NCI-H69 (cell line): ENCODE data around the gene DSG1.
"Not testable (repeated sequence)": the region's sequence is repeated elsewhere in the genome, so short reads cannot be mapped to it uniquely, and the experiment has no call there.

Source experiments
- DNase-seq: peaks from one replicate; lab custom pipeline; 2025; lab: John Stamatoyannopoulos, UW

The DSG1 gene

DNA sequence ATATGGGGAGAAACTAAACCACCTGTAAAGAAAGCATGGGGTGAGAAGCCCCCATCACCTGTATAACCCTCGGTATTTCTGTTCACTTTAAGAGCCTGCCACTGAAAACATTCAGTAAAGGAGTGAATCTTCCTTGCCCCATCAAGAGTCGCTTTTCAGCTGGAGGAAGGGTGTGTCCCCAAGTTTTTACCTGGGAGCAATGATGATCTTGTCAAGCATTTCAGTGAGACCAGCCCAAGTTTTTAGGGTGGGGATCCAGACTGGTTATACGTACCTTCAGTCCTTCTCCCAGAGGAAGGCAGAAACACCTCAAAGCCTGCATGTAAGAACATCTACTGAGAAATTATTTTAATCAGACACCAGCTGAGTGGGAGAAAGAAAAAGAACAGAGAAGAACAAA, at the start of gene DSG1:
Gene DSG1 (plus strand): TSS at position 301 of the 400 bp plus-strand sequence. CDS start 141 bp downstream, outside the sequence.
- no peak for DNase-seq

GRCh38 chr18:31268985-31269406, 49.0 kb upstream of the DSG1 start:
- peak; percentile 14 for DNase-seq

DNA sequence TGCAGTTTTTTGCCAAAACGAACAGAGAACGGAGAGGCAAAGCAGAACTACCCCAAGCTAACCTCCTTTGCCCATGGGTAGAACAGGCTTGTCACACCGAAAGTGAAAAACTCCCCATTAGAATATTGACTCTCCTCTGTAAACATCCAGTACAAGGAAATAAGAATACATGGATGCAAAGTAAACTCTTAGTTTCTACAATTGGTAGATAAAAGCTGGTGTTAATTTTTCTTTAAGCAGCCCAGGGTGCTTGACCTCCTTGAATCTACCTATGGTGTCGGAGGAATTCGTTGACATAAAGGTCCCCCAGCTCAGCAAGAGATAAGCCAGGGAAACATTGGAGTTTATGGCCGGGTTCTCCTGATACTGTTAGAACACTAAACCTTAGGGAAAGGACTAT, 48.4 kb upstream of the DSG1 start:
- DNase-seq, result no peak

GRCh38 chr18:31270578-31270977, 47.4 kb upstream of the DSG1 start:
- DNase-seq, result no peak

DNA sequence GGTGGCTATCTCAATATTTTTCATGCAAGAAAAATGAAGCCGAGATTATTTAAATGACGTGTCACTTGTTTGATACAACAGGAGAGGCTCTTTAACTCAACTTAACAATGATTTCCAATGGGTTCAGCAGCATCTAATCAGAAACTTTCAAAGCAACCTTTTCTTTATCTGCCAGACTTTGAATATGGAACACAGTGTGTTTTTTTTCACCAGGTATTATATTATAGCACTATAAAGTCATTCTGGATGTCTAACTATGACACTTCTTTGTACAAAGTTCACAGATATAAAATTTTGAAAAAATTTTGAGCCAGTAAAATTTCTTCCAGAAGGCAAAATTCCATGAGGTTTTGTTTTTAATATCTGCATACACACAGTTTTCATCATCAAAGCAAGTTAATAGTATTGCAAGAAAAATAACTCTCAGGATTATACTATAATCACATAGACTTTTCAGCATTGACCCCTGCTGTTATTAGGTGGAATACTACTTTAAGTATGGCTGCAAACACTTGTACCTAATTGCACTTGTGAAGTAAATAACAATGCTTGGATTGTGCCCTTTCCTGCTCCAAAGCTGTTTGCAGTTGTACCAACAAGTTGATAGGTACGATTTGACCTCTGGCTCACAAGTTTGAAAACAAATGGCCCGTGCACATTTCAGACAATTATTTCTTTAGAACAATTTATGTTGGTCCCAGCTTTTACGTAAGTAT, 44.0 kb upstream of the DSG1 start:
- peak; percentile 22 for DNase-seq

DNA sequence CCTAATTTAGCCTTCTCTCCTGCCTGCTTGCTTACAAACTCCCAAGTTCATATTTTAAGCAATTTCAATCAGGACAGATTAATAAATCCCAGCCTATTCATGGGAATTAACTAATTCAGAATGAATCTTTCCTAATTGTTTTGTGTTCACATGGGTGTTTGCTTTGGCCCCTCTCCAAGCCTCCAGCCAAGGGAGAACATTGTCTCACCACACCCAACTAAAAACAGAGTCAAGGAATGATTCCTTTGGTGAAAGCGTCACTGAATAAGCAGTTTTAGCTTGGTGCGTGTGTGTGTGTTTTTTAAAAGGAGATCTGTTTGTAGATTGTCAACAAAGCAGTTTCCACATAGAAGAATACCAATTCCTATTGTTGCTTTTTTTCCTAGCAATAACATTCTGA, 43.0 kb upstream of the DSG1 start:
- DNase-seq, result peak; percentile 71

DNA sequence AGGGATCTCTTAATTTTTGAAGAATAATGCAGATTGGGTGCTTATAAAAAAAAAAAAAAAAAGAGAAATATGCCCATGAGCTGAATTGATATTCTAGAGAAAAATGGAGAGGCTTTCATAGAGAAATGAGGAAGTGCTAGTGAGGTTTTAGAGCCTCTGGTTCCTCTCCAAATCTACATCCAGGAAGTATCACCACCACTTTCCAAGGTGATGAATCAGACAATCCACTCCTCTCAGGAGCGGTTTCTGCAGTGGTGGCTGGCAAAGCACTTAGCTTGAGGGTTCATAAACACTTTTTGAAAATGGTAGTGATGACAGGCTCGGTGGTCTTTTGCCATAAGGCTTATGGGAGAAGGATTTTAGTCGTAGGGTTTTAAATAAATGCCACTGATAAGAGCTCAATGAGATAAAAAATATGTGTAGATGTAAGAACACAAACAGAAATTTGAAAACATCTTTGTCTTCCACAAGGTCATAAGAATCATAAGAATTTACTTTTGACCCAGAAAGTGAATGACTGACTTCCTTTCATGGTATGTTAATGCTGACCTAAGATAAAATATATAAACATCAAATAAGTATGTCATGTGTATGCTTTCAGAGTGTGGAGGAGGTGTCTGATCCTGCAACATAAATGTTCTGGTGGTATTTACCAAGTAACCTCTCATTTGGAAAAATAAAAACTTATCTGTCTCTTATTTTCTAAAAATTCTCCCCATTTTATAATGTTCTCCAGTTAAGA, 42.1 kb upstream of the DSG1 start:
- no peak for DNase-seq

GRCh38 chr18:31278609-31279071, 39.3 kb upstream of the DSG1 start:
- DNase-seq, result no peak

DNA sequence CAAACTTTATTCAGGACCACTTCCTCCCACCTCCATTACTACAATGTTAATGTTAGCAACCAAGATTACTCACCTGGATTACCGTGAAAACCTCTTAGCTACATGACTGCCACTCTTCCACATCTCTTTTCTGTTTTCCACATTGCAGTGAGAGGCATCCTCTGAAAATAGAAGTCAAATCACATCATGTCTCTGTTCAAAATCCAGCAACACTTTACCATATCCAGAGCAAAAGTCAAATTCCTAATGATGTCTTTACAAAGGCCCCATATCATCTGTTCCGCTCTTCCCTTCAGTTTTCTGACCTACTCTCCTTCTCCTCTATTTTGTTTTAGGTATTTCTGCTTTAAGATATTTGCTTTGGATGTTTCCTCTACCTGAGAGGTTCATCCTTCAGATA, 37.5 kb upstream of the DSG1 start:
- no peak for DNase-seq

- no peak for DNase-seq
Measured at GRCh38 chr18:31281437-31281836, 36.5 kb upstream of the DSG1 start.

- DNase-seq, result not testable (repeated sequence)
Measured at GRCh38 chr18:31289446-31289845, 28.5 kb upstream of the DSG1 start.

- DNase-seq, result no peak
Measured at GRCh38 chr18:31291688-31292087, 26.3 kb upstream of the DSG1 start.

- DNase-seq, result no peak
Measured at GRCh38 chr18:31294199-31294747, 23.7 kb upstream of the DSG1 start.

DNA sequence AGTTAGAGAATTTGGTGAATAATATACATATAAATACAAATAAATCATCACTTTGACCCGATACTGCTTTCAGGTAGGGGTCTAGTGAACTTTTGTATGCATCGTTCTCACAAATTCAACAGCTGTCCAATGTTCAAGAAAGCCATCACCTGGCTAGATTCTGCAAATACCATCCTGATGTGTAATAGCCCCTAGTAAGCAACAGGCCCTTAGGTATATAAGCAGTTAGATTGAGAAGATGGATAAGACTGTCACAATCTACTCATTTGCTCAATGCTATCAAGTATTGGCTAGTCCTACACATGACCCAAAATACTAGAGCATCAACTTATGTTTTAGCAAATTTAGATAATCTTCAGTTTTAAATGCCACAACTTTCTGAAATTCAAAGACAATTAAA, 20.7 kb upstream of the DSG1 start:
- no peak for DNase-seq

GRCh38 chr18:31301201-31301655, 16.7 kb upstream of the DSG1 start:
- no peak for DNase-seq

GRCh38 chr18:31302991-31303390, 15.0 kb upstream of the DSG1 start:
- DNase-seq, result no peak

- DNase-seq, result no peak
Measured at GRCh38 chr18:31303771-31304170, 14.2 kb upstream of the DSG1 start.

DNA sequence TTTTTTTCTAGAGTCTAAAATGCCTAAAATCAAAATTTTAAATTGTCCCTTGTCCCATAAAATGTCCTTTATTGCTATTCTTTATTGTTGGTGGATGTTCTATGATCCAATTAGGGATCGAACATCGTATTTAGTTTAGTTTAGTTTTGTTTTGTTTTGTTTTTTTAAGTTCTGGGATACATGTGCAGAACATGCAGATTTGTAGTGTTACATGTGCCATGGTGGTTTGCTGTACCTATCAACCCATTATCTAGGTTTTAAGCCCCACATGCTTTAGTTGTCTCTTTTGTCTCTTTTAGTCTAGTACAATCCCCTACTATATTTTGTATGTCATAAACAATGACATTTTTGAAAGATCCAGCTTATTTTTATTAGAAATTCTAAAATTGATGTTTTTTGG, 8.8 kb upstream of the DSG1 start:
- DNase-seq, result no peak

DNA sequence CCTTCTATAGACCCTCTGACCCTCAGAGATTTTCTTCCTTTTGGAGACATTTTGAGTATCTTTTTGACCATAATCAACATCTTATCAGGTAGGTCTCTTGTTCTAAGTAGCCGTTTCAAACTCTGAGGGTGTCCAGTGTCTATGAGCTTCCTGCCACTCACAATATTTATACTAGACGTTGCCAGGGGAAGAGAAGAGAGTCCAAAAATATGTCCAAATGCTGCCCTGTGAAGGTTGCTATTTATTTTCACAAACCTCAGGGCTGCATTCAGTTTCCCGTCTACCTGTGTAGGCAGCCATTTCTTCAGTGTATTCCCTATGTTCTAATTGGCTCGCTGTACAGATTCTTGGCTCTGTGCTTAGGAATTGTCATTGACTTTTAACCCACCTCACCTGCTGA, 986 bp upstream of the DSG1 start:
- DNase-seq, result no peak

DNA sequence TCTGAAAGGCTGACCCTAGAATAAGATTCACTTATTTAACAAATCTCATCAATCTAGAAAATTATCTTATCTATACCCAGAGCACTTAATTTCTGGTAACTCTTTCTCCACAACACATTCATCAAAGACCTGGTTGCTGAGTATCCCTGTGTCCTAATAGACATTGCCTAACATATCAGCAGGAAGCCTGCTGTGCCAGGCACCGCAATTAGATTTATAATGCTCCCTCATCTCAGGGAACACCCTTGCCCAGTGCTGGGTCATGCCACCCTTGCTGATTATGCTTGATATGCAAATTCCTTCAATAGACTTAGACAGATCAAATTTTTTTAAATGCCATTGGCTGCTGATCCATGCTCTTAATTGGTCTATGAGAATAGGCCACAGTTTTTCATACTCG, 3.8 kb downstream of the DSG1 start:
- no peak for DNase-seq

GRCh38 chr18:31325051-31325450, 7.1 kb downstream of the DSG1 start:
- no peak for DNase-seq

GRCh38 chr18:31329787-31330438, 12.0 kb downstream of the DSG1 start:
- DNase-seq, result no peak

GRCh38 chr18:31343454-31343853, 25.5 kb downstream of the DSG1 start:
- no peak for DNase-seq
